Activated CD4-positive, alpha-beta T cell treated with anti-CD3 and anti-CD28 coated beads for 36 hours (primary cell): Measurements from ENCODE around the gene MNDA. TPM values are rescaled to one million over a fixed set of nuclear protein-coding genes. Genes with fewer than 3 reads are reported as not detected.
"Not testable (repeated sequence)": the region's sequence is repeated elsewhere in the genome, so short reads cannot be mapped to it uniquely, and the experiment has no call there.

Experiments
- ATAC-seq: fragments of 200-7000 bp; cut with Tn5 transposase; one replicate; pipeline ENCODE4 v1.10.0; 2021; ENCODE audit warnings: mild to moderate bottlenecking, moderate library complexity
- CTCF ChIA-PET: fragments of 350-600 bp; sonication (Branson Sonifier 250); formaldehyde crosslinking; loops from one replicate; lab custom pipeline; 2021; ENCODE audit warnings: antibody characterized with exemption; lab: Charles Lee
- POLR2A ChIA-PET: fragments of 350-600 bp; sonication (Branson Sonifier 250); formaldehyde crosslinking; loops from one replicate; lab custom pipeline; 2021; ENCODE audit warnings: antibody characterized with exemption, inconsistent platforms; lab: Charles Lee
- DNase-seq: peaks from one replicate; pipeline ENCODE4 v3.0.0-alpha.2; 2020
- H3K27ac Mint-ChIP-seq: one replicate; pipeline ENCODE4 v1.8.0; 2021; ENCODE audit warnings: mixed read lengths
- H3K27me3 Mint-ChIP-seq: one replicate; pipeline ENCODE4 v1.8.0; 2021; ENCODE audit warnings: mixed read lengths
- H3K36me3 Mint-ChIP-seq: one replicate; pipeline ENCODE4 v1.8.0; 2021; ENCODE audit warnings: low read depth, mixed read lengths
- H3K4me1 Mint-ChIP-seq: one replicate; pipeline ENCODE4 v1.8.0; 2021; ENCODE audit warnings: mixed read lengths
- H3K4me3 Mint-ChIP-seq: one replicate; pipeline ENCODE4 v1.8.0; 2021; ENCODE audit warnings: mild to moderate bottlenecking, moderate library complexity, mixed read lengths
- H3K9me3 Mint-ChIP-seq: one replicate; pipeline ENCODE4 v1.8.0; 2021; ENCODE audit warnings: low read depth, mixed read lengths
- intact Hi-C, 2 experiments: fragments of 100-400 bp; cut with DNase I in 1 of 2; cut with micrococcal nuclease in 1 of 2; formaldehyde crosslinking; loops; one replicate each; pipeline versions ENCODE4 v1.14.2 to v1.15.1; 2022 to 2024; cut with DNase I, micrococcal nuclease
- total RNA-seq, 2 experiments: library from RNA; stranded (reverse); gene quantifications; one replicate each; pipeline ENCODE4 v1.2.3, GENCODE V29; 2021

The MNDA gene
- total RNA-seq, 2 experiments from 2014 or later, result not detected

GRCh38 chr1:158838660-158839059 lies 7.5 kb downstream of the MNDA start:
- ChIA-PET CTCF (interaction anchor here (1.3 kb wide), 1 partner anchor 12 kb away, joined by 3 read pairs; no protein-coding TSS in a partner anchor), POLR2A (no interaction called here)
- no peak overlapping the region for H3K27ac Mint-ChIP-seq
- H3K27me3 Mint-ChIP-seq, result peaks cover 18% of the 10 kb centered on the region
- ATAC-seq (no peak), DNase-seq (no peak)
- intact Hi-C loops, result no loop called here
- H3K4me3 Mint-ChIP-seq, result no peak overlapping the region
- H3K4me1 Mint-ChIP-seq, result no peaks in the 10 kb centered on the region
- H3K9me3 Mint-ChIP-seq, result peaks cover 6% of the 10 kb centered on the region
- H3K36me3 Mint-ChIP-seq, result no peaks in the 10 kb centered on the region

GRCh38 chr1:158839566-158839965 lies 8.4 kb downstream of the MNDA start:
- intact Hi-C loops, result no loop called here
- ChIA-PET CTCF (interaction anchor here (1.0 kb wide), 1 partner anchor 136 kb away, joined by 4 read pairs; no protein-coding TSS in a partner anchor), POLR2A (no interaction called here)
- ATAC-seq, result no peak
- no peaks in the 10 kb centered on the region for H3K36me3 Mint-ChIP-seq
- no peak overlapping the region for H3K27ac Mint-ChIP-seq
- H3K27me3 Mint-ChIP-seq, result peaks cover 21% of the 10 kb centered on the region
- no peaks in the 10 kb centered on the region for H3K4me1 Mint-ChIP-seq
- no peak for DNase-seq
- H3K4me3 Mint-ChIP-seq, result no peak overlapping the region
- peaks cover 6% of the 10 kb centered on the region for H3K9me3 Mint-ChIP-seq

GRCh38 chr1:158840236-158840635 lies 9.1 kb downstream of the MNDA start:
- Mint-ChIP-seq H3K27me3 (peaks cover 23% of the 10 kb centered on the region), H3K4me1 (no peaks in the 10 kb centered on the region), H3K36me3 (no peaks in the 10 kb centered on the region), H3K27ac (no peak overlapping the region), H3K4me3 (no peak overlapping the region), H3K9me3 (peaks cover 6% of the 10 kb centered on the region)
- ChIA-PET CTCF (no interaction called here), POLR2A (no interaction called here)
- ATAC-seq, result no peak
- no peak for DNase-seq
- intact Hi-C loops, result no loop called here

- Mint-ChIP-seq H3K9me3 (peaks cover 18% of the 10 kb centered on the region), H3K4me3 (no peak overlapping the region), H3K27me3 (peaks cover 18% of the 10 kb centered on the region), H3K36me3 (no peaks in the 10 kb centered on the region), H3K27ac (no peak overlapping the region), H3K4me1 (no peaks in the 10 kb centered on the region)
- intact Hi-C loops, result no loop called here
- POLR2A ChIA-PET, result no interaction called here
- DNase-seq (no peak), ATAC-seq (no peak)
- CTCF ChIA-PET, result interaction anchor here (0.6 kb wide), 1 partner anchor 310 kb away, joined by 3 read pairs; the partner anchor contains the start of gene OR6Y1
Measured at GRCh38 chr1:158864595-158864994, 33.4 kb downstream of the MNDA start.

GRCh38 chr1:158870438-158870837 lies 39.3 kb downstream of the MNDA start:
- DNase-seq, ATAC-seq, H3K36me3 Mint-ChIP-seq, H3K4me1 Mint-ChIP-seq, POLR2A ChIA-PET, H3K27ac Mint-ChIP-seq, H3K4me3 Mint-ChIP-seq, H3K9me3 Mint-ChIP-seq, CTCF ChIA-PET, intact Hi-C loops: not testable (repeated sequence)
- H3K27me3 Mint-ChIP-seq, result peaks cover 12% of the 10 kb centered on the region

GRCh38 chr1:158873141-158873540 lies 42.0 kb downstream of the MNDA start:
- no peaks in the 10 kb centered on the region for H3K9me3 Mint-ChIP-seq
- ChIA-PET POLR2A (no interaction called here), CTCF (no interaction called here)
- H3K27ac Mint-ChIP-seq, result no peak overlapping the region
- H3K4me3 Mint-ChIP-seq, result no peak overlapping the region
- intact Hi-C loops, result no loop called here
- no peaks in the 10 kb centered on the region for H3K36me3 Mint-ChIP-seq
- no peaks in the 10 kb centered on the region for H3K4me1 Mint-ChIP-seq
- peaks cover 10% of the 10 kb centered on the region for H3K27me3 Mint-ChIP-seq
- no peak for ATAC-seq
- no peak for DNase-seq

- H3K4me3 Mint-ChIP-seq, result no peak overlapping the region
Measured at GRCh38 chr1:158893654-158894053, 62.5 kb downstream of the MNDA start.

GRCh38 chr1:158898722-158899121 lies 67.6 kb downstream of the MNDA start:
- no peak overlapping the region for H3K27ac Mint-ChIP-seq
- POLR2A ChIA-PET, result no interaction called here
- no peaks in the 10 kb centered on the region for H3K27me3 Mint-ChIP-seq
- H3K4me1 Mint-ChIP-seq, result peaks cover 2% of the 10 kb centered on the region
- no peak overlapping the region for H3K4me3 Mint-ChIP-seq
- H3K9me3 Mint-ChIP-seq, result peaks cover 4% of the 10 kb centered on the region
- DNase-seq, result no peak
- intact Hi-C loops, result no loop called here
- H3K36me3 Mint-ChIP-seq, result no peaks in the 10 kb centered on the region
- no peak for ATAC-seq
- CTCF ChIA-PET, result no interaction called here

More at GRCh38 chr1:158893654-158894053, 62.5 kb downstream of the MNDA start:
- Mint-ChIP-seq H3K9me3 (peaks cover 4% of the 10 kb centered on the region), H3K27ac (no peak overlapping the region), H3K4me1 (no peaks in the 10 kb centered on the region), H3K27me3 (no peaks in the 10 kb centered on the region), H3K36me3 (no peaks in the 10 kb centered on the region)
- ATAC-seq, result no peak
- DNase-seq, result no peak
- intact Hi-C loops, result no loop called here
- CTCF ChIA-PET, result no interaction called here
- POLR2A ChIA-PET, result no interaction called here

Other genes starting within 250 kb of the MNDA start
- not detected for gene OR10Z1, start 226.1 kb upstream of the MNDA start, total RNA-seq
- gene SPTA1, start 144.6 kb upstream of the MNDA start, total RNA-seq, result not detected
- gene OR6K2, start 130.7 kb upstream of the MNDA start, total RNA-seq, result not detected
- gene OR6K3, start 110.6 kb upstream of the MNDA start, total RNA-seq, result not detected
- not detected for gene OR6K6, start 76.6 kb upstream of the MNDA start, total RNA-seq
- gene OR6N1, start 59.2 kb upstream of the MNDA start, total RNA-seq, result not detected
- gene OR6N2, start 50.1 kb upstream of the MNDA start, total RNA-seq, result not detected
- gene PYHIN1, start 100.2 kb downstream of the MNDA start, total RNA-seq, result 1 to 10 TPM; 5.6 to 6.8 TPM
- 100 to 1,000 TPM; 263 to 308 TPM for gene IFI16, start 178.6 kb downstream of the MNDA start, total RNA-seq
- gene AIM2, start 245.4 kb downstream of the MNDA start, total RNA-seq, result 10 to 100 TPM; 65.6 to 67.6 TPM